Epithelial cell of prostate (primary cell): ENCODE data around the gene TNNT2.

ENCODE experiments used
- DNase-seq: peaks from one replicate; pipeline ENCODE4 v3.0.0-alpha.2; 2011; ENCODE audit warnings: low read depth, low spot score
- H3K27ac ChIP-seq: fragments of 450-650 bp; 2 replicates; pipeline ENCODE4 v1.5.1; 2017; ENCODE audit warnings: mild to moderate bottlenecking

The TNNT2 gene

DNA sequence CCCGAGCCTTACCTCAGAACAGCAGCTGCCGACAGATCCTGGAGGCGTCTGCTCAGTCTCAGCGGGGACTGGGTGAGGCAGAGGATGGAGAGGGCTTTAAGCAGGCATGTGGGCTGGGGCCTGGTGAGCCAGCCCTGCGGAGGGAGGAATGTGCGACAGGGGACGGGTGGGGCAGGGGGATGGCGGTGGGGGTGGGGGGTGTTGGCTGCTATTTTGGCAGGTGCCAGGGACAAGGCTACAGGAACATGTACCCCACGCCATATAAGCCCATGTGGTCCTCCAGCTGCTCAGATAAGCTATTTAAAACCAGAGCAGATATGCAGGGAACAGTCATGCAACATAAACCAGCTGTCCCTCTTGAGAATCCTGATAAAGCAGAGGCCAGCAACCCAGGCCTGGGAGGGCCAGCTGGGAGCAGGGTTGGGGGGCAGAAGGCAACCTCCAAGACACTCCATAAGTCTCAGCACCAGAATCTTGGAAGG, at the start of gene TNNT2:
Gene TNNT2 (minus strand): TSS at position 70 of the 482 bp plus-strand sequence. CDS start 4,426 bp downstream, outside the sequence.
- no peak for DNase-seq
- H3K27ac ChIP-seq = no peak within 1 kb of the TSS

DNA sequence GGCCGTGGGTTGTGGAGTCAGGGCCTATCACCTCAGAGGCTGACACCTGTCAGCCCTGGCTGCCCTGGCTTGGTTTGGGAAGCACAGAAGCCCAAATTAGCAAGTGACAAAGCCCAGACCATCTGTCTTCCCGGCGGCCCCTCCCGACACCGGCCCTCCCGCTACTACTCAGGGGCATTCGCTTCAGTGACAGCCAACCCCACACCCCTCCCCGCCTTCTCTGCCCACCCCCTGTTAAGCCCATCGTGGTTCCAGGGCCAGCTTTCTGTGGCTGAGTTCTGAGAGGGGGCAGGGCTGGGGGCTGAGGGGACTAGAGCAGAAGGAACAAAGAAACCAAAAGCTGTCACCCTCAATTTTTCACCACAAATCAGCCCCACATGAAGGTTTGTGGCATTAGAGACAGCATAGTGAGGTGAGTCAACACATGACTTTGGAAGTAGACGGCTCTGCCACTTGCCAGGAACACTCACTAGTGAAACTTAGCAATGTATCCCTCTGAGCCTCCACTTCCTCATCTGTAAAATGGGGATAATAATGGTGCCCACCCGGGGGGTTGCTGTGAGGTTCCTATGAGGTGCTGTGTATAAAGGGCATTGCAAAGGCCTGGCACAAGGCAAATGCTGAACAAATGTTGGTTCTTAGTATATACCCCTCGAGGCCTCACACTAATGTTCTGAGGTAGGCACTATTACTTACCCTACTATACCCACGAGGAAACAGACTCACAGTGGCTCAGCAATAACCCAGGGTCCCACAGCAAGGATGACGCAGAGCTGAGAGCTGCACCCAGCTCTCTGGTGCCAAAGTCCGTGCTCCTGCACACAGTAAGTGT, 49.2 kb upstream of the TNNT2 start:
- no peak for DNase-seq
- H3K27ac ChIP-seq = no peak overlapping the region

DNA sequence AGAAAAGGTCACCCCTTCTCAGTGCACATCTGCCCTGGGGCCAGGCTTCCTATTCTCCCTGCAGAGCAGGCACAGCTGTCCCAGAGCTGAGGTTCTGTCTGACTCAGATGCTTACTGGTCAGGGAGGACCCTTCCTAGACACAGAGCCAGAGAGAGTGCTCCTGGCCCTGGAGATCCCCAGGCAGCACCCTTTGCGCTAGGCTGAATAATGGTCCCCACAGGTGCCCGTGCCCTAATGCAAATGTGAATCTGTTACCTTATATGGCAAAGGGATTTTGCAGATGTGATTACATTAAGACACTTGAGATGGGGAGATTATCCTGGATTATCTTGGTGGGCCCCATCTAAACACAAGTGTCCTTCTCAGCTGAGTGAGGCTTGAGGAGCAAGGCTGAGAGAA, 46.7 kb upstream of the TNNT2 start:
- H3K27ac ChIP-seq = no peak overlapping the region
- DNase-seq = no peak

DNA sequence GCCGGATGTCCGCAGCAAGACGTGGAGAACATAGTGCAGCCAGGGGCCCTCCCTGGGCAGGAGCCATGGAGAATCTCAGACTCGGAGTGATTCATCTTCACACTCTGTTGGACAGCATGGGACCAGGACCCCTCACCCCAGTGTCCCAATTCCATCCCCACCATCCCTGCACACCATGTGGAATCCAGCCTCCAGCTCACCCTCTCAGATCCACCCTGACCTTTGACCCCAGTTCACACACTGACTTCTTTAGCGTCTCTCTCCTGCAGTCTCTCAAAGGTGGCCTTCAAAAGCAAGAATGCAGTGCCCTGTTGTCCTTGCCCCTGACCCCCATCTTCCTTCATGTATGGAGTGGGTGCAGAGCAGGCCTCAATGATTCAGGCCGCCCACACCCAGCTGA, 46.2 kb upstream of the TNNT2 start:
- DNase-seq = no peak
- H3K27ac ChIP-seq = no peak overlapping the region

DNA sequence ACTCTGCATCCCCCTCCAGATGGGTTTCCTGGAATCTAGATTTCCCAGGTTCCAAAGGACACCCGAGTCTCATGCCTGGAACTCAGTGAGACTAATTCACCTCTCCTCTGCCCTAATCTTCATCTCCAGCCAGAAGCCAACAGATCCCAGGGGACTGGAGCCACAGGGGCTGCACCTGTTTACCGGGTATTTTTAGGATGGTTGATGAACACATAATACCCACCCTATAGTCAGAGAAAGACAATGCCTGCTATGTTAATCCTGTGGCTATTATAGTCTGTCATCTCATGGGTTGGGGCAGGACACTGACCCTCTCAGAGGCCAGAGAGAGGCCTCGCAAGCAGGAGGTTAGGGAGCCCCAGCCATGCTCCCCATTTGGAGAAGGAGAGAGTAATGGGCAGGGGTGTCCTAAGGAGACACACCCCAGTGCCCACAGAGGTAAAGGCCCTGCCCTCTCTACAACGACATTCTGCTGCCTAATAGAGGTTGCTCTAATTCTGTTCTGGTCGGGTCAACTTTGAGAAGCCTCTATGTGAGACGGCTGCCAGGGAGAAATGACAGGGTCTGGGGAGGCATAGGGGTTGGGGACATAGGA, 45.1 kb upstream of the TNNT2 start:
- no peak for DNase-seq
- no peak overlapping the region for H3K27ac ChIP-seq

DNA sequence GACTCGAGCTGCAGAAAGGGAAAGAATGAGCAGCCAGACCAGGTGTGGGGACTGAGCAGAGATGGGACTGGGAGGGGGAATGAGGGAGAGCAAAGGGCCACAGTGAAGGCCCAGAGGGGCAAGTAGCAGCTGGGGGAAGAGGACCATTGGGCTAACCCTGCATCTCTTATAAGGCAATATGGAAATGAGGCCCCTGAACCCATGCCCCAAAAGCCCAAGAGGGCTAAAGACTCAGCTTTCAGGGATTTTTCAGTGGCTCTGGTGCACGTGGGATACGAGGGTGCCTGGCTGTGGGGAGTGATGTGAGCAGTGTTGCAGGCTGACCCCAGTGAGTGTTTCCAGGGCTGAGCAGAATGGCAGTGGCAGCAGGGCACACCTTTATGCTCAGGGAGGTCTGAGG, 44.5 kb upstream of the TNNT2 start:
- DNase-seq = no peak

DNA sequence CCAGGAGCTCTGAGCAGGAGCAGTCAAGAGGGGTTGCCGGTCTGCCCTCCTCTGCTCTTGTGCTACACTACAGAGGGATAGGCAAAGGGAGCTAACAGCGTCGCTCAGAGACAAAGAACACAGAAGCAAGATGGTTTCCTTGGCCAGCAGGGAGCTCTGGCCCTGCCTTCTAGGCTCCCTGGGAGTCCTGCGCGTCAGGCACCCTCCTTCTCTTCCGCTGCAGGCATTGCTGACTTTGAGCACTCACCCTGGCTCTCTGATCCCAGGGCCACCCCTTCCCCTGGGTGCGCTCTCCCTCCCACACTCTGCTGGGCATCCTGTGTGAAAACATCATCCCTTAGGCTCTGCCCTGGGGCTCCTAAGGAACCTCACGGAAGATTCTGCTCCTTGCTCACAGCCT, 43.6 kb upstream of the TNNT2 start:
- no peak overlapping the region for H3K27ac ChIP-seq
- no peak for DNase-seq

More for the DNA sequence above, 44.5 kb upstream of the TNNT2 start:
- no peak overlapping the region for H3K27ac ChIP-seq

DNA sequence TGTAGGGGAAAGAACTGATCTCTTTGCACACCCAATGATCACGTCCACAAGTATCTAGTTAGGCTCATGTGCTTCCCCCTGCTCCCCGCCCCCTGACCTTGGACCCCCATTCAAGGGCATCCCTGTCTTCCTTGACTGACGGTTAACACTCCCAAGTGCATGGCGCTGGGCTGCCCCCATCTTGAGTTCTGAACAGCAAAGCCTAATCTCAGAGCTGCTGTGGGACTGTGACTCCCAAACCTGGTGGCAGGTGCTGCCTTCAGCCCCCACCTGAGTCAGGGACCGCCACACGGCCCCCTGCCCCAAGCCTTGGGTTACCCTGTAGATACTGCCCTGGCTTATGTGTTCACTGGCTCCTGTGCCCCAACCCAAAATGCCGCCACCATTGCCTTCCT, 43.1 kb upstream of the TNNT2 start:
- no peak for DNase-seq
- H3K27ac ChIP-seq = no peak overlapping the region

DNA sequence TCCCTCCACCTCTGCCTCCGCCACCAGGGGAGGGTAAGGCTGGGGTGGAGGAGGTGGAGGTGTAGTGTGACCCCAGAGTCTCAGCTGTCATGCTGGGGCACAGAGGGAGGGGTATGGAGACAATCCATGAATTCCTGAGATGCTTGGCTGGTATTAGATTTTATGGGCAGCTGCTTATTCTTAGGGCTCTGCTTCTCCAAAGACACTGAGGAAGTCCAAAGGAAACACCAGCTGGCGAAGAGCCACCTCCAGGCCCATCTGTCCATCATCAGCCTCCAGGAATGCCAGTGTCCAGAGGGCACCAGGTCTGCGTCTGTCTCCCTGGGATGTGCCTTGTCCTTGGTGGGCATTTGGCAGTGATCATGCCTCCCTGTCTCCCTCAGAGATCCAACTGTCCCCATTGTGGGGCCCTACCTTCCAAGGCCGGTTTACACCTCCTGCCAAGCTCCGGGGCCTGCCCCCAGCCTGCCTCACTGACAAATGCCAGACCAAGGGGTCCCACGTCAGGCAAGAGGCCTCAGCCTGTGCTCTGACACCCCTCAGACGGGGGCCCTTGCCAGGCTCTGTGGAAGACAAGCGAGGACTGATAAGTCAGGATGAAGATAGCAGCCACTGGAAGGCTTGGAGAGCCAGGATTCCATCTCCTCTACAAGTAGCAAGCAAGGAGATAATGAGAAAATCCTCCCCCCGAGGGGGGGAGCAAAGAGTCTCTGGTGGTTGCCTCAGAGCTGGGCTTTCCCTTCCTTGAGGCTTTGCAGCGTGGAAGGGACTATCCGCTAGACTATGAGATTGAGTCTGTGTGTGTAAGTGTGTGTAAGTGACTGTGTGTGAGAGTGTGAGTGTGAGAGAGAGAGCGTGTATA, 42.5 kb upstream of the TNNT2 start:
- no peak overlapping the region for H3K27ac ChIP-seq
- DNase-seq = no peak

DNA sequence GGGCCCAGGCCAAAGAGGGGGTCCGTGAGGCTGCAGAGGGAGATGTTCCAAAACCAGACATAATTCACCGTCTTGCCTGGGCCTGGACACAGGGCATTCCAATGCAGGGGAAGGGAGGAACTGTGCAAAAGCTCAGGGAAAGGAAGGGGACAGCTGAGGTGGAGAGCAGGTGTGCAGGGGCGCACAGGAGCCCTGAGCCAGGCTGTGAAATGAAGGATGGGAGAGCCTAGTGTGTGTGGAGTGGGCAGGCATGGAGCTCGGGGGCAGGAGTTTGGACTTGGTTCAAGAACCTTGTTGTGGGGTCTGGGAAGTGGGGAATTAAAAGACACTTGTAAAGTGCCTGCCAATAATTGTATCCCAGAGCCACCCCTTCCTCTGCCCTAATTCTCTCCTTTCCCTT, 41.8 kb upstream of the TNNT2 start:
- no peak for DNase-seq
- no peak overlapping the region for H3K27ac ChIP-seq

DNA sequence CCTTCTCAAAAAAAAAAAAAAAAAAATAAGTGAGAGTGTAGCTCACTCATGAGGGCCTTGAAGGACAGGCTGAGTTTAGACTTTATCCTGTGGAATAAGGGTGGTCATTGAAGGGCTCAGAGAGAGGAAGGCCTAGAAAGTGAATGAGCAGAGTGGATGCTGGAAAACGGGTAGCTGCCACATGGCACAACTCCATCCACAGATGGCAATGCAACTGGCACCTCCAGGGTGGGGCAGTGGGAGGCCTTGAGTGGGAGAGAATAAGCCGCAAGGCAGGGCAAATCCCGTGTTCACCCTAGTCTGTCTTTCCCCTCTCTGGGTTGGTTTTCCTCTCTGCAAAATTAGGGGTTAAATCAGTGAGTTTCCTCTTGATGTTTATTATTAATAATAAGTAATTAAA, 41.0 kb upstream of the TNNT2 start:
- H3K27ac ChIP-seq = no peak overlapping the region
- no peak for DNase-seq

DNA sequence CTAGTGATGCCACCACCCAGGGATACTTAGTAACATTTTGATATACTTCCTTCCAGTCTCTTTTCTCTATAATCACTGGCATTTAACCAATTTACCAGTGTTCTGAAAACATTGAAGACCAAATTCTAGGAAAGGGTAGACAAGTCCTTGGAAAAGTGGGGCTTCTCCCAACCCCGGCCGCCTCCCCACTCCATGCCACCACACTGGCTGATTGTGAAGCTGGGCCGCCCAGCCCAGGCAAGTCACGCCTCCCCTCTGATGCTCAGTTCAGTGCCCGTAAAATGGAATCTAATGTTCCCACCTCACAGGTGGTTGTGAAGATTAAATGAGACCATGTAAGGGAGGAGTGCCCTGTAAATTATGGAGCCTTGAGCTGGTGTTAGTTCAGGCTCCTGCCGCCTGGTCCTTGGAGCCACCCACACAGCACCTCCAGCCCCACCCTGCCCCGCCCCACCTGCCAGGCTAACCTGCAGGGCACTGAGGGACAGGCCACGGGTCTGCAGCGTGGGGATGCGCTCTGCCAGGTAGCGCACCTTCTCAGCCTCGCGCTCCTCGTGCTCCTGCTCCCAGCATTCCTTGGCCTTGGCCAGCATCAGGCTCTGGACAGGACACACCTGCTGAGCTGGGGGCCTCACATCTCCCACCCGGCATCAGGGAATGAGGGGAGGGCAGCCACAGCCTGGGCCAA, 36.7 kb upstream of the TNNT2 start:
- H3K27ac ChIP-seq = no peak overlapping the region
- no peak for DNase-seq

DNA sequence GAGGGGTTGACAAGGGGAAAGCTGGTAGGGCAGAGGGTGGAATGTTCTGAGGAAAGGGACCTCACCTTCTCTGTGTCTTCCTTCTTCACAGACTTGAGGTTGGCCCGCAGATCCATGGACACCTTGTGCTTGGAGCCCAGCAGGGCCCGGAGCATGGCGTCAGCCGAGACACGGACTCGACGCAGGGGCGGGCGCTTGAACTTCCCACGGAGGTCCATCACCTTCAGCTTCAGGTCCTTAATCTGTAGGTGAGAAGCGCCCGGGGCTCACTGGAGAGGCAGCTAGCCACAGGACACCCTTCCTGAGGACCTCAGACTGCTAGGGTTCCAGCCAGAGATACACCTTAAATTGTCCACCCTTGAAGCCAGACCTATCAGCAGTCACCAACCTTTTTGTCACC, 33.8 kb upstream of the TNNT2 start:
- H3K27ac ChIP-seq = no peak overlapping the region
- no peak for DNase-seq

DNA sequence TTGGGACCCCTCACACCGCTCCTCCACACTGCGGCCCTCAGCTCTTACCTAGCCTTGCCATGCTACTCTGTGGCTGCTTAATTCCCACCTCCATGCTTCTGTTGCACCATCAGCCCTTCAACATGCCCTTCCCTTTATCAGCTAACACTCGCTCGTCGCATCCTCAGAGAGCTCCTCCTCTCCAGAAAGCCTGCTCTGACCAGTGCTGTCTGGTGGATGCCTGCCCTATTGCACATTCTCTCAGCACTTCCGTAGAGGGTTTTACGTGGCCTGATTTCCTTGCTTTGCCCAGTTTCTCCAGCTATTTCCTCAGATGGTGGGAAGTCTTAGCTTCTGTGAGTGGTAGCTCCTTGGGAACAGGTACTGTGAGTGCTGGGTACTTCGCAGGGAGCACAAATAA, 32.0 kb upstream of the TNNT2 start:
- H3K27ac ChIP-seq = no peak overlapping the region
- DNase-seq = no peak

DNA sequence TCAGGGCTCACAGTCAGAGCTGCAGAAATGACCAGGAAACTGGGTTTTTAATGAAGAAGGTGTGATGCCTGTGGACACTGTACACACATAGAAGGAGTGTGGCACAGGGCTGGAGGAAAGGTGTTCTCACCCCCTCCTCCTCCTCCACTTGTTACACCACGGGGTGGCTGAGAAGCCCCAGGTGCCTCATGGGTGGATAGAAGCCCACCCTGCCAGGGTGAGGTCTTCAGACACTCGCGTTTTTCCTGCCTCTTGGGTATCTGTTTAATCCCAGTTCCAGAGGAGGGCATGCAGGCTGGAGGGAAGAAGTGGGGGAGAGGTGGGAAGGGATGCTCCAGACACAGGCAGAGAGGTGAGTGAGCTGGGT, 31.3 kb upstream of the TNNT2 start:
- H3K27ac ChIP-seq = no peak overlapping the region
- no peak for DNase-seq

DNA sequence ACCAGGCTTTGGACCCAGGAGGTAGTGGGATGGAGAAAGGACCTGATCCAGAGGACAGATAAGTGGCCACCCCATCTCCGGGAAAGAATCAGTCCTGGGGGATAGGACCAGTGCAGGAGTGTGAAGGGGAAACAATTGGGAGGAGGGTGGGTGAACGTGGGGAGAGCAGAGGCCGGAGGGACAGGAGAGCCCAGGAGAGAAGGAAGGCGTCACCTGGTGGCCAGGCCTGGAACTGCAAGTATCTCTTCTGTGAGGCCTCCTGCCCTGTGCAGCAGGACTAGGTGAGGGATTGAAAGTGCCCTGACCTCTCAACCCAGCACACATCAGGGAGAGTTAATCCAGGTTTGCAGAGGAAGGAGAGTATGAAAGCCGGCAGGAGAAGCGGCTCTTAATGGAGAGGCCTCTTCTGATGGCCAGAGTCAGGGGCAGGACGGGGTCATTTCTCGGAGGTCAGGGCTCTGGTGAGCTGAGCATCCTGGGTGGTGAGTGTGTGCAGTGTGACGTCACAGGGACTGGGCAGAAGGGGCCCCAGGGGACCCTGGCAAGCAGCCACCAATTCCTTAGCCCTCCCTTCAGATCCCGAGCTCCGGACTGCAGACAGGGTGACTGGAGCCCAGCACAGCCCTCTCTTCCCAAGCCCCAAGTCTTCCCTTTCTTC, 30.8 kb upstream of the TNNT2 start:
- peak overlapping the region; percentile 27 for H3K27ac ChIP-seq
- DNase-seq = no peak

DNA sequence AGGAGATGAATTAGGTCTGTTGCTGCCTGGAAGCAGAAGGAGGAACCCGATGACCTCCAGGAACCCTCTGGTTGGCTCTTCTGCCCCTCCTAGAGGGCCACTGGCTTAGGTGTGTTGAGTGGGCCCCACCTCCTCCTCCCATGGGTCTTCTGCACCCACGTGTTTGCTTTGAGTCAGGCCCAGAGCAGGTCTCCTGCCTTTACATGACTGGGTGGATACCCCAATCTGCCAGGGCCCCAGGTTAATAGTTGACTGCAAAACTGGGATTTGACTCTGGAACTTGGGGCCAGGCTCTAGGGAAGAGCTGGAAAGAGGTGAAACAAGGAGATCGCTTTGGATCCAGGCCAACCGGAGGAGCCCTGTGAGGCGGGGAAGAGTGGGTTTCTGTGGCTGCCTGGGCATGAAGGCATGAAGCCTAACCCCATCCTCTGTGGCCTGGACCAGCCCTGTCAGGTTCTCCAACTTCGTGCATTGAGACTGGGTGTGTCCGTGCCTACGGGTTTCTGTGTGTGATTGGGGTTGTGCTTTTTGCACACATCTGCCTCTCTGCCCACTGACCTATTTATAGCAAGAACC, 29.4 kb upstream of the TNNT2 start:
- peak overlapping the region; percentile 27 for H3K27ac ChIP-seq
- no peak for DNase-seq

DNA sequence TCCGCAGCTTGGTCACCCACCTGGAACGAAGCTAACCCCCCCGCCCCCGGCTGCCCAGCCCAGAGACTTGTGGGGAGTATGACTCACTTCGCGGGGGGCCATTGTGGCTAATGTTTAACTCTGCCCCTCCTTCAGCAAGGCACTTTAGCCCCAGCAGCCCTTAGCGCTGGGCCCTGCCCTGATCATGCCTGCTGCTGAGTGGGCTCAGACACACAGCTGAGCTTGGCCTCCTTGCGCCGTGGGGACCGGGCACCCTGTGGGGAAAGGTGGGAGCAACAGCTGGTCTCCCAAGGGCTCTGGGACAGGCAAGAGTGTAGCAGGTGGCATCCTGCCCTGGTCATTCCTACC, 28.0 kb upstream of the TNNT2 start:
- H3K27ac ChIP-seq = no peak overlapping the region
- no peak for DNase-seq

DNA sequence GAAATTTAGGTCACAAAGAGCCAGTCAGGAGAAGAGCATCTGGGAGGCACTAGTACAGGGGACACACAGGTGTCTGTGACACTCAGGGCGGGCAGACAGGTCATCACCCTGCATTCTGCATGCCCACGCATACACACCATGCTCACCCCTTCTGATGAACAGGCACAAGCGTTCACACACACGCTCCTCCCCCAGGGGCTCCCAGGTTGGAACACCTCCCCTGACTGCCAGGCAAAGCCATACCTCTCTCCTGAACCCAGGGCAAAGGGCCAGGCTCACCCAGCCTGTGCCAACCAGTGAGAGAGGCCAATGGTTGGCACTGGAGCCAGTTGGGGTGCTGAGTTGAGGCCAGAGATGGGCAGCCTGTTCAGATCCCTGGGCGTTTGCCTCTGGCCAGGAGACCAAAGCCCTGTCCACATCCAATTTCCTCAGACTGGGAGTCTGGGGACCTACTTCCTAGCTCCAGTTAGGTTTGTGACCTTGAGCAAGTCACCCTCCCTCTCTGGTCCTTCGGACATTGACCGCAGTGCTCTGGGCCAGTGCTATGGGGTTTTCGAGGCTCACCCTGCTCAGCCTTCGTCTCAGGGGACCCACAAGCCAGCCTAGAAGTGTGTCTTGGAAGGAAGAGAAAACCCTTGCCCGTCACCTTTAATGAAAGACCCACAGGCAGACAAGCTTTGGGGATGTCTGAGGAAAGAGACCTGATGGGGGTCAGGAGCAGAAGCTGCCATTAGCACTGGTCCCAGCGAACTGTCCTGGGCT, 27.4 kb upstream of the TNNT2 start:
- H3K27ac ChIP-seq = no peak overlapping the region
- DNase-seq = no peak
